ENCODE data around the gene MOB2. TPM values are rescaled to one million over a fixed set of nuclear protein-coding genes. Genes with fewer than 3 reads are reported as not detected.

MOB2 gene
- total RNA-seq, 2 experiments from 2014 or later: 37.0 to 38.3 TPM

DNA sequence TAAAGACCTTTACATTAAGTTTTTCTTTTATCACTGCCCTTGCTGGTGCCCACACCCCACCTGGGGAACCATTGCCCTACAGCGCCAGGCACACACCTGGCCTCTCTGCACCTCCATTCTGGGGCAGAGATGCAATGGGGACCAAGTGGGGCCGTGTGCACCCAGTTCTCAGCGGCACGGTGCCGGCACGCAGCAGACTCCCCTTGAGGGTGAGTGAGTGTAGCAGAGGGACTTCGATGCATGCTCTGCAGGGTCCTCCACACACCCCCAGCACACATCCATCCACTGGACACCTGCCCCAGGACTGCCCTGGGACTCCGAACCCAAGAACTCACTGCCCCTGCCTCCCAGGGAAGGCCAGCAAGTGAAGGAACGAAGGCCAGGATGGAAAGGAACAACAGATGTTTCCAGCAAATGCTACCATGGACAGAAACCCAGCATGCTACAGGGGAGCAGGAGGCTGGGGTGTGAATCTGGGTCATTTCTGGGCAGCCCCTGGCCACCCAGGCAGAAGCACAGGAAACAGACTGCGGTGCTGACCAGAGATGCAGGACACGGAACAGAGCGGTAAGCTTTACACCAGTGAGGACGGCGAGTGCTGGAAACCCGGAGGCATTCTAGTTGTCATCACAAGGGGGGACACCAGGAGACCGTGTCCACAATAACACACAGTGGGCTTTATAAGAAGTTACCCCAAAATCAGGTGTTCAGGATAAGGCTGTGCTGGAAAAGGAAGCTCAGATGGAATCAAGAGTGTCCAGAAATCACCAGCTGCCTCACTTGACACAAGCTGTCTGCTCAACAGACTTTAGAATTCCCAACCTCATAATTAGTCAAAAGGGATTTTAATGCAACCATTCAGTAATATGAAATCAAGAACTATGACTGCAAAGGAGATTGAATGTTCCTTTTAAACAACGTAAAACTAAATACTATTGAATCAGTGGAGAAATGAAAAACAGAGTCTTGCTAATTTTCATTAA is 32.7 kb upstream of the MOB2 start:
- intact Hi-C loops (cut with DNase I, micrococcal nuclease): loop anchor here (10.0 kb wide), 2 partner anchors 255 to 675 kb away; partner anchors contain the start of genes POLR2L (in 1 of the 2) and TSPAN4 (in 1 of the 2)
- ChIA-PET POLR2A (no interaction called here), CTCF (interaction anchor here (1.2 kb wide), 1 partner anchor 55 kb away, joined by 3 read pairs; no protein-coding TSS in a partner anchor)
- H3K27me3 ChIP-seq (ENCODE audit: control insufficient read depth in 1 of 2, insufficient read depth in 2 of 2, low read length in 2 of 2): no peaks in the 10 kb centered on the region
- peaks cover 7% of the 10 kb centered on the region for H3K36me3 ChIP-seq (ENCODE audit: insufficient read depth, low read length)
- DNase-seq (no peak), ATAC-seq (ENCODE audit: poor library complexity) (no peak)
- no peaks in the 10 kb centered on the region for H3K9me3 Mint-ChIP-seq
- H3K9me3 ChIP-seq (ENCODE audit: control insufficient read depth in 1 of 2, insufficient read depth in 1 of 2, low read length in 2 of 2): no peaks in the 10 kb centered on the region
- no peak overlapping the region for H3K27ac ChIP-seq (ENCODE audit: low read depth in 1 of 2, low read length in 2 of 2)
- H3K36me3 Mint-ChIP-seq (ENCODE audit: low read depth): no peaks in the 10 kb centered on the region
- TF ChIP-seq, protein P1, sequence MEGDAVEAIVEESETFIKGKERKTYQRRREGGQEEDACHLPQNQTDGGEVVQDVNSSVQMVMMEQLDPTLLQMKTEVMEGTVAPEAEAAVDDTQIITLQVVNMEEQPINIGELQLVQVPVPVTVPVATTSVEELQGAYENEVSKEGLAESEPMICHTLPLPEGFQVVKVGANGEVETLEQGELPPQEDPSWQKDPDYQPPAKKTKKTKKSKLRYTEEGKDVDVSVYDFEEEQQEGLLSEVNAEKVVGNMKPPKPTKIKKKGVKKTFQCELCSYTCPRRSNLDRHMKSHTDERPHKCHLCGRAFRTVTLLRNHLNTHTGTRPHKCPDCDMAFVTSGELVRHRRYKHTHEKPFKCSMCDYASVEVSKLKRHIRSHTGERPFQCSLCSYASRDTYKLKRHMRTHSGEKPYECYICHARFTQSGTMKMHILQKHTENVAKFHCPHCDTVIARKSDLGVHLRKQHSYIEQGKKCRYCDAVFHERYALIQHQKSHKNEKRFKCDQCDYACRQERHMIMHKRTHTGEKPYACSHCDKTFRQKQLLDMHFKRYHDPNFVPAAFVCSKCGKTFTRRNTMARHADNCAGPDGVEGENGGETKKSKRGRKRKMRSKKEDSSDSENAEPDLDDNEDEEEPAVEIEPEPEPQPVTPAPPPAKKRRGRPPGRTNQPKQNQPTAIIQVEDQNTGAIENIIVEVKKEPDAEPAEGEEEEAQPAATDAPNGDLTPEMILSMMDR (IDR thresholded peaks at IDR 0.05): no peak
- H3K4me3 ChIP-seq (ENCODE audit: low read length): no peak overlapping the region
- H3K27ac Mint-ChIP-seq: peak overlapping the region; percentile 18
- peaks cover 70% of the 10 kb centered on the region for H3K4me1 Mint-ChIP-seq (ENCODE audit: low read depth)
- no peak overlapping the region for H3K4me3 Mint-ChIP-seq
- H3K4me1 ChIP-seq (ENCODE audit: insufficient read depth, low read length): peaks cover 61% of the 10 kb centered on the region
- no peaks in the 10 kb centered on the region for H3K27me3 Mint-ChIP-seq

DNA sequence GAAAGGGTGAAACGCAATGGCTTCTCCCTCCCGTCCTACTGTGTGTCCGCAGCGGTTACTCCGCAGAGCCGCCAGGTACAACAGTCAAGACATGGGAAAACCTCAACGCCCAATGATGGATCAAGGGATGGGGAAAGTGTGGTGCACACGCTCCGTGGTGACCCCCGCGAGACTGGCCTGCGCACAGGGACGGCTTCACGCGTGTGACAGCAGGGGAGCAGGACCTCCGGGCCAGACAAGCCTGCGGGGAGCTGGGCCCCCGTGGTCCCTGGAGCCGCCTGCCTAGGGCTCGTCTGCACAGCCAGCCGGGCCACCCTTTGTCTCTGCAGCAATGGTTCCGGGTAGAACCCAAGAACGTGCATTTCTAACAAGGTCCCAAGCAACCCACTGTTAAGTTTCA is 31.7 kb upstream of the MOB2 start:
- Mint-ChIP-seq H3K27ac (no peak overlapping the region), H3K27me3 (no peaks in the 10 kb centered on the region), H3K9me3 (no peaks in the 10 kb centered on the region), H3K4me3 (no peak overlapping the region), H3K36me3 (ENCODE audit: low read depth) (peaks cover 3% of the 10 kb centered on the region), H3K4me1 (ENCODE audit: low read depth) (peaks cover 70% of the 10 kb centered on the region)
- intact Hi-C loops (cut with DNase I, micrococcal nuclease): loop anchor here (10.0 kb wide), 2 partner anchors 254 to 674 kb away; partner anchors contain the start of genes POLR2L (in 1 of the 2) and TSPAN4 (in 1 of the 2)
- Histone ChIP-seq H3K36me3 (ENCODE audit: insufficient read depth, low read length) (peaks cover 11% of the 10 kb centered on the region), H3K4me3 (ENCODE audit: low read length) (no peak overlapping the region), H3K9me3 (ENCODE audit: control insufficient read depth in 1 of 2, insufficient read depth in 1 of 2, low read length in 2 of 2) (no peaks in the 10 kb centered on the region), H3K4me1 (ENCODE audit: insufficient read depth, low read length) (peaks cover 63% of the 10 kb centered on the region), H3K27me3 (ENCODE audit: control insufficient read depth in 1 of 2, insufficient read depth in 2 of 2, low read length in 2 of 2) (no peaks in the 10 kb centered on the region), H3K27ac (ENCODE audit: low read depth in 1 of 2, low read length in 2 of 2) (no peak overlapping the region)
- TF ChIP-seq, protein P1 (IDR thresholded peaks at IDR 0.05): no peak
- CTCF ChIA-PET: no interaction called here
- POLR2A ChIA-PET: no interaction called here
- DNase-seq (no peak), ATAC-seq (ENCODE audit: poor library complexity) (no peak)

DNA sequence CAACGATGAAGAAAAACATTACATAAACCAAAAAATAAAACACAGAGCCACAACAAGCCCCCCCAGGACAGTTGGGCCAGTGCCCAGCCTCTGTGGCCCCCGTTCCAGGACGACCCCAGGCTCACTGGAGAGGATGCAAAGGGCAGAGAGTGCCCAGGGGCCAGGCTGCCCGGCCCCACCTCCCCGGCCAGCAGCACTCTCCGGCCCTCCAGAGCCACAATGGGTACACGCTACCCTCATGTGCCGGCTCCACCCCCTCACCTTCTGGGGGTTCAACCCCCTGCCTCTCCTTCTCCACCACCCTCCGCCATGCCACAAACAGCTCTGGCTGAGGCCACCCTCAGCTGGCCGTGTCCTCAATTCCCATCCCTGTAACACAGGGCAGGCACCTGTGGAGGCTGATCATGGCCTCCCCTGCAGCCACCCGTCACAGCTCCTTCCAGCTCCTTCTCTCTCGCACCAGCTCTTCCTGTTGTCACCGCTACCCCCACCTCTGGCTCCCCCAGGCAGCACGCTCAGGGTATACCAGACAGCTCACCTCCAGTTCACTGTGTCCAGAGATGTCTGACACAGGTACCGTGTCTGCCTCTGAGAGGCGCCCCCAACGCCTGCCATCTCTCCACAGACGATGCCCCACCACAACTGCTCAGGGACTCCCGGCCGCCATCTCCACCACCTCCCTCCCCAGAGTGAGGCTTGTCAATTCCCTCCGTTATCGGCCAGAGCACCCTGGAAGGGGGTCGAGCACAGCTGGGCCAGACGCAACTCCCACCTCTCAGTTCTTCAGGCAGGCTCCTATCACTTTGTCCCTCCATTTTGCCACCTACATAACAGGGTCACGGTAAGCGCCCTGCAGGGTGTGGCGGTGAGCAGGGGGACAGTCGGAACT is 30.8 kb upstream of the MOB2 start:
- Mint-ChIP-seq H3K9me3 (no peaks in the 10 kb centered on the region), H3K27ac (peak overlapping the region; percentile 22), H3K4me1 (ENCODE audit: low read depth) (peaks cover 67% of the 10 kb centered on the region), H3K4me3 (no peak overlapping the region), H3K27me3 (no peaks in the 10 kb centered on the region), H3K36me3 (ENCODE audit: low read depth) (peaks cover 7% of the 10 kb centered on the region)
- DNase-seq (no peak), ATAC-seq (ENCODE audit: poor library complexity) (no peak)
- intact Hi-C loops (cut with DNase I, micrococcal nuclease): loop anchor here (10.0 kb wide), 2 partner anchors 253 to 673 kb away; partner anchors contain the start of genes POLR2L (in 1 of the 2) and TSPAN4 (in 1 of the 2)
- POLR2A ChIA-PET: no interaction called here
- CTCF ChIA-PET: no interaction called here
- H3K4me3 ChIP-seq (ENCODE audit: low read length): no peak overlapping the region
- peaks cover 11% of the 10 kb centered on the region for H3K36me3 ChIP-seq (ENCODE audit: insufficient read depth, low read length)
- peaks cover 65% of the 10 kb centered on the region for H3K4me1 ChIP-seq (ENCODE audit: insufficient read depth, low read length)
- TF ChIP-seq, protein P1 (IDR thresholded peaks at IDR 0.05): no peak
- H3K9me3 ChIP-seq (ENCODE audit: control insufficient read depth in 1 of 2, insufficient read depth in 1 of 2, low read length in 2 of 2): no peaks in the 10 kb centered on the region
- no peaks in the 10 kb centered on the region for H3K27me3 ChIP-seq (ENCODE audit: control insufficient read depth in 1 of 2, insufficient read depth in 2 of 2, low read length in 2 of 2)
- no peak overlapping the region for H3K27ac ChIP-seq (ENCODE audit: low read depth in 1 of 2, low read length in 2 of 2)
